HG02884 (cell line): Measurements from ENCODE around the gene DPPA5.
A peak's percentile ranks its signal among the peaks of the same experiment; 100 is the strongest.

Experiments
- ATAC-seq: cut with Tn5 transposase; IDR thresholded peaks from one replicate; pipeline ENCODE4 v1.9.1; 2021; ENCODE audit warnings: mild to moderate bottlenecking, moderate library complexity; ENCODE audit not compliant: unreplicated experiment

Gene DPPA5

DNA sequence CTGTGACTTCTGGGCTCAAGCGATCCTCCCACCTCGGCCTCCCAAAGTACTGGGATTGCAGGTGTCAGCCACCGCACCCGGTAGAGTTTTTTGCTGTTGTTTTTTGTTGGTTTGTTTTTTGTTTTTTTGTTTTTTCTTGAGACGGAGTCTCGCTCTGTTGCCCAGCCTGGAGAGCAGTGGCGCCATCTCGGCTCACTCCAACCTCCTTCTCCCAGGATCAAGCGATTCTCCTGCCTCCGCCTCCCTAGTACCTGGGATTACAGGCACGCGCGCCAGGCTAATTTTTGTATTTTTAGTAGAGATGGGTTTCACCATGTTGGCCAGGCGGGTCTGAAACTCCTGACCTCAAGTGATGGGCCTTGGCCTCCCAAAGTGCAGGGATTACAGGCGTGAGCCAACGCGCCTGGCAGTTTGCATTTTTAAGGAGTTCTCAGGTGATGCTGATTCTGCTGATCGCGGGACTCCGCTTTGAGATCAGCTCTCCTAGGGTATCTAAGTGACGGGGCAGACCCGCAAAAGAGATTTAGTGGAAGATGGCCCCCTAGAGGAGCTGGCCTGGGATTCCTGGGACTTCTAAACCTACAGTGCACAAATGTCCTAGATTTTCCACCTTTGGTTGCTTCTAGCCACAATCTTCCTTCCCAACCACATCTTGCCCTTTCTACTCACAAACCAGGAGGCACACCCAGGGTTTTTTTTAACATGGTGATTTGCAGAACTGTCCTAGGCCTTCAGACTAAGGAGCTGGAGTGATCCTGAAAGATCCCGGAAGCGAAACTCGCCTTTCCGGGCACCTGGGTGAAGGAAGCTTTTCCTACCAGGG is 45.2 kb downstream of the DPPA5 start:
- ATAC-seq: peak; percentile 1

GRCh38 chr6:73303773-73304172 is 50.3 kb downstream of the DPPA5 start:
- peak; percentile 61 for ATAC-seq
